Mesenteric fat pad (tissue), 1 donor: Measurements from ENCODE around the gene USP6. TPM values are rescaled to one million over a fixed set of nuclear protein-coding genes. Genes with fewer than 3 reads are reported as not detected.
"Not testable (repeated sequence)": the region's sequence is repeated elsewhere in the genome, so short reads cannot be mapped to it uniquely, and the experiment has no call there.

Experiments
- DNase-seq: peaks from one replicate; pipeline ENCODE4 v3.0.0-alpha.2; 2020; ENCODE audit warnings: low spot score
- total RNA-seq: library from RNA; stranded (reverse); fragmentation: NEBNext Ultra II Directional; extraction: Animal tissue kit (Norgen Biotek cat#: 25700); gene quantifications from one replicate; pipeline ENCODE4 v1.2.1, GENCODE V29; 2021
- donor health status: DM: yes; HTN: yes; CAD: no.

Gene USP6
- total RNA-seq, 1 donor from 2014 or later, result 0.26 TPM

DNA sequence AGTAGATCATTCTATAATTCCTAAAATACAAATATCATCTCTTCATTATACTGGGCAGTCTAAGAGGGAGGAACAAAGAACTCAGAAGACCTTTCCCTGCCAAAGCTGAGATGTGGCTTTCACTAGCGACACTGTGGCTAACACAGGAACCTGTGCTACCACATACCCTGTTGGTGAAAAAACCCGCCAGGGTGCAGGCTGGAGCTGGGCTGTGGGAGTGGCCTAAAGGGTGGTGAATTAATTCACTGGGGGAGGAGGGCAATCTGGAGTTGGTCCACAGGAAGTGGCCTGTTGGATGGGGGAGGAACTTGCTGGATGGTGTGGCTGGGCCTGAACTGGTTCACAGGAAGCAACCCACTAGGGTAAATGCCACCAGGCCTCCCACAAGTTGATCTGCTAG is 68.5 kb downstream of the USP6 start:
- no peak for DNase-seq

DNA sequence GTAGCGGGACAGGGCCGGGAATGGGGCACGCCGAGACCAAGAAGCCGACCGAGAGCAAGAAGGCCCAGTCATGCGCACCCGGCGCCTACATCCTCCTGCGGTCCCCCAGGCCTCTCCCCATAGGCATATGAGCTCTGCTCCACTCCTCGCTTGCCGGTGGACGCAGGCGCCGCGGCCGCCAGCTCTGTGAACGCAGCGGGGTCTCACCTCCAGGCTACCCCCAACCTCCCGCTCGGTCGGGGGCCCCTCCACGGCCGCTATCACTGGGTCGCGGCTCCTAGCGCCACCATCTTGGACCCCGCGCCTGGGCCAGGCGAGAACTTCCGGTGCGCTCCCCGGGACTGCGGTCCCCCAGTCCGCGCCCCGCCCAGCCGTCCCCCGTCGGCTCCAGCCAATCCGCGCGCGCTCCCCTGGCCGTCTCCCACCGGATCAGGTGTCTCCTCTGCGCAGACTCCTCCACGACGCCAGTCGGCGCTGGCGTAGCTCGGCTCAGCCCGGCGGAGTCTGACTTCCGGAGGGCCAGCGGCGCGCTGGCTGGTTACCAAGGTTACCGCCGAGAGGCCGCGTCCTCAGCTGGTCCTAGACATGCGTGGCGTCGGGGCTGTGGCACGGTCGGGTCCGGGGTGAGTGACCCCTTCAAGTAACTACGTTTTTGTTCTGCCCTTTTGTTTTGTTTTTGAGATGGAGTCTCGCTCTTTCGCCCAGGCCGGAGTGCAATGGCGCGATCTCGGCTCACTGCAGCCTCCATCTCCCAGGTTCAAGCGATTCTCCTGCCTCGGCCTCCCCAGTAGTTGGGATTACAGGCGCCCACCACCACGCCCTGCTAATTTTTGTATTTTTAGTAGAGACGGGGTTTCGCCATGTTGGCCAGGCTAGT is 75.9 kb downstream of the USP6 start, which contains the start of gene ZNF594:
Gene ZNF594, minus strand, starts transcription at position 328 of the 877 bp plus-strand sequence. CDS start 7,612 bp downstream, outside the sequence.
- DNase-seq, result peak; percentile 98

DNA sequence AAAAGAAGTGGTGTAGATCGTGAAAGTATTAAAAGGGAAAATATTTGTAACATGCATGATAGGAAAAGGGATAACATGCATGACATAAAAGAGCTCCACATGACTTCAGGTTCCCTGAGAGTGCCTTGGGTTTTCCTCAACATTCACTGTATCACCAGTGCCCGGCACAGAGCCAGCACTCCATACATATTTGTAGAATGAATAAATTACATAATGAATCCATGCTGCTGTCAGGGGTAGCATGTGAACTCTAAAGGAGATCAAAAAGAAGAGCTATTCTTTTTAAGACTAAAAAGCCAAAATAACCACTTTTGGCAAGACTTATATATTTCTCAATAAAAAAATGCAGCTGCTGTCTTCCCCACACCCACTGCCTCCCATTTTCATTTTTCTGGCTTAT is 78.5 kb downstream of the USP6 start:
- no peak for DNase-seq

DNA sequence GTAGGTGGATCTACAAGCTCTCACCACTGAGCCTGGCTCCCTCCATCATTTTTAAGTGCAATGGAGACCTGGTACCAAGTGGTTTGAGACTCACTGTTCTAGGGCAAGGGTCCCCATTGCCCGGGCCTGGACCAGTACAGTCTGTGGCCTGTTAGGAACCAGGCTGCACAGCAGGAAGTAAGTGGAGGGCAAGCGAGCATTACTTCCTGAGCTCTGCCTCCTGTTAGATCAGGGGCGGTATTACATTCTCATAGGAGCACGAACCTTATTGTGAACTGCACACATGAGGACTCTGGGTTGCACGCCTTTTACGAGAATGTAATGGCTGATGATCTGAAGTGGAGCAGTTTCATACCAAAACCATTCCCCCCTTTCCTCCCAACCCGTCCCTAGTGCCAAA is 82.6 kb downstream of the USP6 start:
- no peak for DNase-seq

DNA sequence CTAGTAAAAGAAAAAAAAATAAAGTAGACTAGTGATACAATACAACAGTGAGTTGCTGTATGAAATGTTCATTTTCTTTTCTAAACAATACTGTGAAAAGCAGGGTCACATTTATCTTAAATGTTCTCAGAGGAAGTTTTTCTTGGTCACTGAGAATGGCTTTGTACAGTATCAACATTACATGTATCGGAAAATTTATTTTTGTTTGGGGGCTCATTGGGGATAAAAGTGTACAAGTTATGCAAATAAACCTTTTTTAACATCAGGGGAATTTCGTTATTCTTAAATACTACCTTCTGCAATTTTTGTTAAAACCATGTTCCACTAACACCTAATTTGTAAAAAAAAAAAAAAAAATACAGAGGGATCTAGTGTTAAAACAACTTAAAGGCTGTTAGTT is 84.5 kb downstream of the USP6 start:
- DNase-seq, result no peak

DNA sequence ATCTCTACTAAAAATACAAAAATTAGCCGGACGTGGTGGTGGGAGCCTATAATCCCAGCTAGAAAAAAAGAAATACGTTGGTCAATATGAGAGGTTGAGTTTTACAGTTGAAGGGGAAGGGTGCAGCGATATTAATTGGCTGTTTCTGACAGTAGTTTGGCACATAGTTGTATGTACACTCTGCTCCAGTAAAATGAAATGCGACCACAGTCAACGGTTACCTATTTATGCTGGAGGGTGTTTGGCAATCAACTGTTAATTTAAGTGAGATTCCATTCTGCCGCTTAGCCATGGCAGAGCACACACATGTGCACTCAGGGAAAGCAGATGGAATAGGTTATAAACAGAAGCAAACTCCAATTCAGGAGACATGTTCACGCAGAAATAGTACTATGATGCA is 85.2 kb downstream of the USP6 start:
- DNase-seq, result no peak

DNA sequence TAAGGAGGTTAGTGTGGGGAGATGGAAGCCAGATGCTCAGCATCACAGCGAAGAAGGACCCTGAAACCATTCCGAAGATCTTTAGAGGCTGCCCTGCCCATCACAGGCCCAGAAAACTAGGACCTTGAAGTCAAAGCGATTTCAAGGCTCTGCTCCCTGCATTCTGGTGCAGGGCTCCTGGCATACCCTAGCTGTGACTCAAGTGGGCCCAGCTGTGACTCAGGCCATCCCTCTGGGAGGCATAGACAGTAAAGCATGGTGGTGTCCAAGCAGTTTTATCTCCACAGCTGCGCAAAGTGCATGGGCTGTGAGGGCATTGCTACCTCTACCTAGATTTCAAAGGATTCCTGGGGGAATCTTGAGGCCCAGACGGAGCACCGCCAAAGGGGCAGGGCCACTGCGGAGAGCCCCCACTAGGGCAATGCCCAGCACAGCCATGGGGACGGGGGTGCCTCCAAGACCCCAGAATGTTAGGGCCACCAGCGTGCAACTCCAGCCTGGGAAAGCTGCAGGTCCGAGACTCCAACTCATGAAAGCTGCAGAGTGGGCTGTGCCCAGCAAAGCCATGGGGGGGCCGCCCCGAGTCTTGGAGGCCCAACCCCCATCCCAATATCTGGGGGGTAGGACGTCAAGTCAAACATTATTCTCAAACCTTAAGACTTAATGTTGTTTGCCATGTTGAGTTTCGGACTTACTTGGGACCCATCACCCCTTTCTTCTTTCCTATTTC is 87.5 kb downstream of the USP6 start:
- no peak for DNase-seq

DNA sequence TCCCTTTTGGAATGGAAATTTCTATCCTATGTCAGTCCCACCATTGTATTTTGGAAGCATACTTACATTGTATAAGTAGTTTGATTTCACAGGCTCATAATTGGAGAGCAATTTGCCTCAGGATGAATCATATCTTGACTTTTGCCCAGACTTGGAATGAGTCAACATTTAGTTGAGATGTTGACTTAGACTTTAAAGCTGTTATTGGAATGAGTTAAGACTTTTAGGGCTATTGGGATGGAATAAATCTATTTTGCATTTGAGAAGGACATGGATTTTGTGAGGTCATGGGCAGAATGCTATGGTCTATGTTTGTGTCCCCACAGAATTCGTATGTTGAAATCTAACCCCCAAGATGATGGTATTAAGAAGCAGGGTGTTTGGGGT is 88.1 kb downstream of the USP6 start:
- no peak for DNase-seq

DNA sequence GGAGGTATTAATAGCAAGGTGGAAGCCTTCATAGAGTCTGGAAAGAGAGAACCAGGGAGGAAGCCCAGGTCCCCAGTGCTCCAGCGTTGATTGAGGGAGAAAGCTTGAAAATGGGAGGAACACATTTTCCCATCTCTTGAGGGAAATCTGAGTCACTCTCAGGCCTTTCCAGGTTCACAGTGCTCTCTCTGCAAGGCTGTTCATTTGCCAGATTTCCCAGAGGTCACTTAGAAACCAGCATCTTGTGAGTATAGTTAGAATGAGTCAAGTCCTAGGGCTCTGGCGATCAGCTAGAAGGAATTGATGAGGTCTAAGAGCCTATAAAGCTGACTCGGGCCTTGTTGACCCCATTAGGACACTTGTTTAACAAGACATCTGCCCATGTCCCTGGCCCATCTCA is 93.6 kb downstream of the USP6 start:
- DNase-seq, result no peak

DNA sequence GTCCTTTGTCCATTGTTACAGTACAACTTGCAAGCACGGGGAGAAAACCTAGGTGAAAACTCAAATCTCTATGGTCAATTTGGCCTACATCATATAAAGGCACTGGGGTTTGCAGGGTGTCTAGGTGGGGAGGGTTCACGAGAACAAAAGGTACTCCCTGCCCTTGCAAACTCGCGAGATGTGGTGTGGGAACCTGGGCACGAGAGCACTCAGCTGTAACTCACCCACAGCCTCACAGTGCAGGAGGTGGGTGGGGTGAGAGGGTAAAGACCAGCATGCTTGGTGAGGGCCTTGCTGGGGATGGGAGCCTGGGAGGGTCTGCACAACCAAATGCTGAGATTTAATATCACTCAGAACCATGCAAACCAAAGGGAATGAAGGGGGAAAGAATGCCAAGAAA is 94.3 kb downstream of the USP6 start:
- DNase-seq, result no peak

DNA sequence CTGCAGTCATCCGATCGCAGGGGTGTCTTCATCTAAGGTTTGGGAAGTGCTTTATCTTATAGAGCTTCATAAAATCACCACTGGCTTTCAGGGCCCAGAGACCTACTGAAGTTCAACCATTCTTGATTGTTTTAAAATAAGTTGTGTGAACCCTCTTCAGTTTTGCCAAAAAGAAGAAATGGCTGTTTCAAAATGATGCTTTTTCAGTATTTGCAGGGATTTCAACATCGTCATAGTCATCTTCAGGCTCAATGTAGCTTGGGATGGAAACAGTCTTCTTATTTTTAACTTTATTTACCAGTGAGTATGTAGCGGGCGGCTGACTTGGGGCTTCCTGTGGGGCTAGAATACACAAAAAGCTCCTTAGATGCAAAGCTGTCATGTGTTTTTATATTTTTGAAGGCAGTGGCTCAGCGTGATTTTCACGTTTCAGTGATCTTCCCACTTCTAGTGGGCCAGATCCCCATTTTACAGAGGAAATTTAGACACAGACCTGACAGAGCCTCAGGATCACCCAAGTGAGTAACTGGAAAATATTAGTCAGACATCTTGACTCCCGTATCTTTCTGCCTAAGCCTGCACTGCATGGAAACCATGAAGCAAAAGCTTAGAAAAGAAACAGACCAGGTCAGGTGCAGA is 94.9 kb downstream of the USP6 start:
- DNase-seq, result no peak

DNA sequence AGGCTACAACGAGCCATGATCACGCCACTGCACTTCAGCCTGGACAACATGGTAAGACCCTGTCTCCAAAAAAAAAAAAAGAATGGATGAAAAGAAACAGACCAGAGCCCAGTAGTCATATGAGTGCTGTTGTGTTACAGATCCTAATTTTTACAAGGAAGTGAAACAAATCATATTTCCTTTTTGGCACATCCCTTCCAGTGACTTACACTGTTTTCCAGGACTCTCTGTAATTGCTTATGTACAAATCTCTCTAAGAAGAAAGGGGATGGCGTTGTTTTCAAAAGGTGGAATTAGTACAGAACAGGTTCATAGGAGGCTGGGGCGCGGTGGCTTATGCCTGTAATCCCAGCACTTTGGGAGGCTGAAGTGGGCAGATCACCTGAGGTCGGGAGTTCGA is 95.6 kb downstream of the USP6 start:
- no peak for DNase-seq

DNA sequence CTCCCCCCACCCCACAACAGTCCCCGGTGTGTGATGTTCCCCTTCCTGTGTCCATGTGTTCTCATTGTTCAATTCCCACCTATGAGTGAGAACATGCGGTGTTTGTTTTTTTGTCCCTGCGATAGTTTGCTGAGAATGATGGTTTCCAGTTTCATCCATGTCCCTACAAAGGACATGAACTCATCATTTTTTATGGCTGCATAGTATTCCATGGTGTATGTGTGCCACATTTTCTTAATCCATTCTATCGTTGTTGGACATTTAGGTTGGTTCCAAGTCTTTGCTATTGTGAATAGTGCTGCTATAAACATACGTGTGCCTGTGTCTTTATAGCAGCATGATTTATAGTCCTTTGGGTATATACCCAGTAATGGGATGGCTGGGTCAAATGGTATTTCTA is 101.7 kb downstream of the USP6 start:
- DNase-seq, result not testable (repeated sequence)

DNA sequence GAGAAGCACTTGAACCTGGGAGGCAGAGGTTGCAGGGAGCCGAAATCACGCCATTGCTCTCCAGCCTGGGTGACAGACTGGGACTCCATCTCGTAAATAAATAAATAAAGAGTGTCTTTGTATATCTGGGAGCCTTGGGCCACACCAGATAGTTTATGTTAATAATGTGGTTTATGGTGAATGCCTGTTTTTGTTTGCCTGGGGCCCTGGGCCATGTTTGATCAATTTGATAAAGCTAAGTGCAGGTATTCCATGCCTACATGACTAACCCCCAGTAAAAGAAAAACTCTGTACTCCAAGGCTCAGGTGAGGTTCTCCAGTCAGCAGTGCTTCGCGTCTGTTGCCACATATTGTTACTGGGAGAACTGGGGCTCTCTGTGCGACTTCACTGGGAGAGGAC is 103.7 kb downstream of the USP6 start:
- DNase-seq, result no peak

DNA sequence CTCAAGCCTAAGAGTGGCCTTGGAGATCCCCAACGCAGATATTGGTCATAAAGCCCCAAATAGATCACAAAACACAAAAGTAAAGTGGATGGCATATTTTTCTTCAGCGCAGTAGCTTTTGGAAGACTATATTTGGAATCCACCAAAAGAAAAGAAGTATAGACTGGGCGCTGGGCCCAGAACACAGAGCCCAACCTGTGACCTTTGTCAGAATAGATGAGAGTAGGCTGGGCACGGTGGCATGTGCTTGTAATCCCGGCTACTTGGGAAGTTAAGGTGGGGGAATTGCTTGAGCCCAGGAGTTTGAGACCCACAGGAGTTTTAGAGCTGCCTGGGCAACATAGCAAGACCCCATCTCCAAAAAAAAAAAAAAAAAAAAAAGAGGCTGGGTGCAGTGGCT is 104.2 kb downstream of the USP6 start:
- DNase-seq, result no peak

DNA sequence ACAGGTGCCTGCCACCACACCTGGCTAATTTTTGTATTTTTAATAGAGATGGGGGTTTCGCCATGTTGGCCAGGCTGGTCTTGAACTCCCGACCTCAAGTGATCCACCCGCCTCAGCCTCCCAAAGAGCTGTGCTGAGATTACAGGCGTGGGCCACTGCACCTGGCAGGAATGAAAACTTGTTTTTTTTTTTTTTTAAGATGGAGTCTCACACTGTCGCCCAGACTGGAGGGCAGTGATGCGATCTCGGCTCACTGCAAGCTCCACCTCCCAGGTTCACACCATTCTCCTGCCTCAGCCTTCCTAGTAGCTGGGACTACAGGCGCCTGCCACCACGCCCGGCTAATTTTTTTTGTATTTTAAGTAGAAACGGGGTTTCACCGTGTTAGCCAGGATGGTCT is 106.1 kb downstream of the USP6 start:
- DNase-seq, result not testable (repeated sequence)

Other genes with a start within 250 kb of the USP6 start
- gene C17orf107, start 216.5 kb upstream of the USP6 start, total RNA-seq, result 3.0 TPM
- gene CHRNE, start 212.9 kb upstream of the USP6 start, total RNA-seq, result 1.6 TPM
- not detected for gene GP1BA, start 183.8 kb upstream of the USP6 start, total RNA-seq
- gene SLC25A11, start 176.0 kb upstream of the USP6 start, total RNA-seq, result 50.0 TPM
- gene RNF167, start 175.8 kb upstream of the USP6 start, total RNA-seq, result 63.3 TPM
- gene PFN1, start 167.5 kb upstream of the USP6 start, total RNA-seq, result 575 TPM
- gene ENO3, start 164.9 kb upstream of the USP6 start, total RNA-seq, result 4.0 TPM
- gene SPAG7, start 148.2 kb upstream of the USP6 start, total RNA-seq, result 55.5 TPM
- 53.8 TPM for gene CAMTA2, start 128.4 kb upstream of the USP6 start, total RNA-seq
- 0.71 TPM for gene INCA1, start 118.5 kb upstream of the USP6 start, total RNA-seq
- gene KIF1C, start 118.1 kb upstream of the USP6 start, total RNA-seq, result 213 TPM
- 0.22 TPM for gene SLC52A1, start 80.6 kb upstream of the USP6 start, total RNA-seq
- 4.2 TPM for gene ZFP3, start 37.6 kb upstream of the USP6 start, total RNA-seq
- 4.6 TPM for gene ZNF232, start 4.2 kb upstream of the USP6 start, total RNA-seq
- gene ZNF594, start 75.8 kb downstream of the USP6 start, total RNA-seq, result 2.8 TPM
- gene SCIMP, start 118.8 kb downstream of the USP6 start, total RNA-seq, result 7.6 TPM
- gene RABEP1, start 166.3 kb downstream of the USP6 start, total RNA-seq, result 65.7 TPM